Right hindlimb (tissue), 1 donor: Measurements from ENCODE around the gene AGO1.
"Not testable (repeated sequence)": the region's sequence is repeated elsewhere in the genome, so short reads cannot be mapped to it uniquely, and the experiment has no call there.

Source experiments
- DNase-seq: peaks from one replicate; pipeline ENCODE4 v3.0.0-alpha.2; 2018

Gene AGO1

DNA sequence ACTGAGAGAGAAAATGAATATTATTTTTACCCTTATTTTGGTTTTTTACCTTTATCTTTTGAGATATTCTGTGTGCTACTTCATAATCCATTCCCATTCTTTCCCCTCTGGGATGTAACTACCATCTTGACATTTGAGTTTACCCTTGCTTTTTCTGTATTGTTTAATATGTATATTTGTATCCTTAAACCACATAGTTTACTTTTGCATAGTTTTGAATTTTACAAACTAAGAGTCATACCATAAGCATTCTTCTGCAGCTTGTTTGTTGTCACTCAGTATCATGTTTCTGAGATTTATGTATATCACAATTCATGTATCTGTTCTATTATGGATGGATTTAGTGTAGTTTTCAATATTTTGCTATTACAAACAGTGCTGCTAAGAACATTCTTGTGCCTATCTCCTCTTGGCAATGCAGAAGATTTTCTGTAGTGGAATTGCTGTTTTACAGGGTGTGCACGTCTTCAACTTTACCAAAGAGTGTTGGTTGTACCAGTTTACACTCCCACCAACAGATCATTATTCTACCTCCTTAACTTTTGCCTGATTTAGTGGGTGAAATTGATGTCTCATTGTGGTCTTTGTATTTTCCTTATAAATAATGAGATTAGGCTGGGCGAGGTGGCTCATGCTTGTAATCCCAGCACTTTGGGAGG lies 12.2 kb upstream of the AGO1 start:
- no peak for DNase-seq

DNA sequence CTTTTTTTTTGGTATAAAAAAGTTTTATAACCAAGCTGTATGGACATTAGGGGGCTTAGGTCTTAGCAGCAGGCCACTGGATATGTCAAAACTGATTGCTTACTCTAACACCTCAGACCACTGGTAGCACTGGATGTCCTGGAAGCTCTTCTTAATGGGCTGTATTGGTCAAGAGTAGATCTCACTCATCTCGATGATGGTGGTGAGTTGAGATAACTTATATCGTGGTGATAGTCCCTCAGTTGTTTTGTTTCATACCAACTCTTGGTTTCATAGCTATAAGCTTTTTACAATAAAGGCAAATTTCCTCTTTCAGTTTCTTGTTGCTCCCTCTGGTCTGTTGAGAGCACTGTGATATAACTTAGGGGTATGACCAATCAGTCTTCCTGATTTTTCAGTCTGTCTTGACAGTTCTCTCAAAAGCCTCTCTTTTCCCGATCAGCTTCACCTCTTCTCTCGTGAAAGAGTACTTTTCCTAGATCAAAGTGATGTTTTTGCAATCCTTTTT lies 9.7 kb upstream of the AGO1 start:
- DNase-seq: no peak

DNA sequence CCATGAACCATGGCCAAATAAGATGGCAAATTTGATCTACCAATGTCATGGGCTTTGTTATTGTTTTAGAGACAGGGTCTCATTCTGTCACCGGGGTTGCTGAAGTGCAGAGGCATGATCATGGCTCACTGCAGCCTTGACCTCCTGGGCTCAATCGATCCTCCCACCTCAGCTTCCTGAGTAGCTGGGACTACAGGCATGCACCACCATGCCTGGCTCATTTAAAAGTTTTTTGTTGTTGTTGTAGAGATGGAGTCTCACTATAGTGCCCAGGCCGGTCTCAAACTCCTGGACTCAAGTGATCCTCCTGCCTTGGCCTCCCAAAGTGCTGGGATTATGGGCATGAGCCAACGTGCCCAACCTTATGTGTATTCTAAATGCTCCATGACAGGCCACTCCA lies 8.9 kb upstream of the AGO1 start:
- not testable (repeated sequence) for DNase-seq

DNA sequence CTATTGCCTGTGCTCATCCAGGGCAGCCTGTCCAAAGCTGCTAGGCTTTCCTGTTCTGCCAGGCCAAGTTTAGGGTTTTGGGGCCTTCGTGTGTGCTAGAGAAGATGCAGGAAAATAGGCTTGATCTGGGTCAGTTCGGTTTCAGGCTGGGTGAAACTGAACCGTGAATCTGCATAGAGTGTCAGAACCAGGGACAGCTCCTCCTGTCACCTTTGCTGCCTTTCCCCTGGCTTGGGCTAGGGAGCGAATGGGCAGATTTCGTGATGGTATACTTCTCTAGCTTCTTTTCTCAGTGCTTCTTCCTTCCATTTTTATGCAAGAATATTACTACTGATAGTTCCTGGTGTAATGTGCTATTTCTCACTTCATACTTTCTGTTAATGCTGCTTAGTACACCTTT lies 6.0 kb upstream of the AGO1 start:
- DNase-seq: no peak

DNA sequence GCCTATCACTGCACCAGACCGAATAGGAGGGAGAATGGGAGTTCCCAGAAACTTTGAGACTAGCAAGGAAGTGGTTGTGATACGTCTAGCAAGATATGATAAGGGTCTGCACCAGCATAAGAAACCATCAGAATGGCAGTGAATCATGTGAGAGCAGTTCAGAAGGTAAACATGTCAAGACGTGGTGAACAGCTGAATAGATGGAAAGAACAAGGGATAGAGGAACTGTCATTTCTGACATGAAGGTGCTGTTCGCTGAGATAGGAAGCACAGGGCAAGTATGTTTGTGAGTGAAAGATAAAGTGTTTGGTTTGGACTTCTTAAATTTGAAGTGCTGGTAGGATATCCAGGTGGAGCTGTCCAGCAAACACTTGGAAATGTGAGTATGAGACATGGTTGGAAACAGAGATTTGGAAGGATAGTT lies 1.1 kb upstream of the AGO1 start:
- no peak for DNase-seq

DNA sequence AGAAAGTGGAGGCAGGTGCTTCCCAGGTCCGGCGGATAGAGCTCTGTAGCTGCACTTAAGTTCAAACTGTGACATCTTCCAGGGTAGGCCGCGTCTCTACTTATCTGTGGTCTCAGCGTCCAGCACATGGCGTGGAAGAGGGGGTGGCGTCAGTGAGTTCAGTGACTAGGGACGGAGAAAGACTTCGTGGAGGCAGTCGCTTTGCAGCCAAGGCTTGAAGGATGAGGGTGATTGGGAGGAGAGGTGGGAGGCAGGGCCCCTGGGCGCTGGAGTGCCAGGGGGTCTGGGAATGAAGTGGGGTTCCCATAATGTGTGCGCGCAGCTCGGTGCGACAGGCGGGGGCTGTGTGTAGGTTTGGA lies 444 bp upstream of the AGO1 start:
- DNase-seq: no peak

DNA sequence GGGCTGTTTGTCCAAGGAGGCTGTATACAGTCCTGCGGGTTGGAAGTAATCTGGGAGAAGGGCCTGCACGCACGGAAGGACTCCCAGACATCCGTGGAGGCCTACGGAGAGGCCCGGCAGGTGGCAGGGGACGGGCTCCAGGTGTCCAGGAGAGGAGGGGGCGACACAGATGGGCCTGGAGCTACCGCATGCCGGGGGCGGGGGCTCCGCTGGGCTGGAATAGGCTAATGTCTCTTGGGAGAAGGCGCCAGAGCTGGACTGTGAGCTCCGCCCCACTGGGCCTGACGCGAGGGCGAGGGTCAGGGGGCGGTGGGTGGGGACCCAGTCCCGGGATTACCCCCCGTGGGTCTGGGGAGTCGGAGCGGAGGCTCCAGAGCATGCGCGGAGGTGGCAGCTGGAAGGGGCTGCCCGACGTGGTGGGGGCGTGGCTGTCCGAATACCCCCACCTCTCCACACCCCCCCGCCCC lies 659 bp downstream of the AGO1 start:
- peak; percentile 69 for DNase-seq

DNA sequence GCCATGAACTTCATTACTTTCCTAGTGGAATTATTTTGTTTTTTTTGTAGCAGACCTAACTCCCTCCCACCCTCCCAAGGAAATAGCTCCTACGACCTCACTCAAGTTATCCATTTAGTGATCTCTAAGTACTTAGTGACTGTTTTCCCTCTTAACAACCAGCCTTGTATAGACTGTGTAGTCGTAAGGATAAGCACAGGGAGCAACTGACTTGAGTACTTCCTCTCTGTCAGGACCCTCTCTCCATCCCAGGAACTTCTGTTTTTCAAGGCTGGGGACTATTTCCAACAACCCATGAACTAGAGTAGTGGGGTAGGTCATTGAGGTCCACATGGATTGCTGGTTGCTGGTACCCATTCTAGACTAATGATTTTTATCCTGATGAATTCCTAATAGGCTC lies 1.9 kb downstream of the AGO1 start:
- no peak for DNase-seq

DNA sequence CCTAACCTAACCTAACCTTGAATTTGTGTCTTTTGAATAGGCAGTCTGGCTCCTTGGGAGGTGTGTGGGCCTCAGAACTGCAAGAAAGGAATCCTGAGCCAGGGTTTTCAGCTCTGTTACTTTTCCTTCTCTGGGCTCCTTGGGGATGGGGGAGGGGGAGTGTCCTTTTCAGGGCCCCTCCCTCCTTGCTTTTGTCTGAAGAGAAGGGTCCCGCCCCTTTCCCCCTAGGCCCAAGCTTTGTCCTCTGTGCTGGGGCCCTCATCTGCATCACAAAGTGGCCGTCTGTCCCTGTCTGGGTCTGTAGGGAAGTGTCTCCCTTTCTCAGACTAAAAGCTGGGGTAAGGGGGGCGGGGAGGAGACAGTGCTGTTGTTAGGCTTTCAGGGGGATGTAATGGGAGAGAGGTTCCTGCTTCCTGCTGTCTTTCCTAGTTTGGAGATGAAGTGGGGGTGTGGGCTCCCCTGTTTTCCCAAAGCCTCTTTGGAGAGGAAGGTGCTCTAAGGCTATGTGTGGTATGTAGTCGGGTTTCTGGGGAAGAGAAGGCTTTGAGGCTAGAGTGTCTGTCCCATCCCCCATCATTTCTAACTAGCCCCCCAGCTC lies 3.1 kb downstream of the AGO1 start:
- peak; percentile 33 for DNase-seq

DNA sequence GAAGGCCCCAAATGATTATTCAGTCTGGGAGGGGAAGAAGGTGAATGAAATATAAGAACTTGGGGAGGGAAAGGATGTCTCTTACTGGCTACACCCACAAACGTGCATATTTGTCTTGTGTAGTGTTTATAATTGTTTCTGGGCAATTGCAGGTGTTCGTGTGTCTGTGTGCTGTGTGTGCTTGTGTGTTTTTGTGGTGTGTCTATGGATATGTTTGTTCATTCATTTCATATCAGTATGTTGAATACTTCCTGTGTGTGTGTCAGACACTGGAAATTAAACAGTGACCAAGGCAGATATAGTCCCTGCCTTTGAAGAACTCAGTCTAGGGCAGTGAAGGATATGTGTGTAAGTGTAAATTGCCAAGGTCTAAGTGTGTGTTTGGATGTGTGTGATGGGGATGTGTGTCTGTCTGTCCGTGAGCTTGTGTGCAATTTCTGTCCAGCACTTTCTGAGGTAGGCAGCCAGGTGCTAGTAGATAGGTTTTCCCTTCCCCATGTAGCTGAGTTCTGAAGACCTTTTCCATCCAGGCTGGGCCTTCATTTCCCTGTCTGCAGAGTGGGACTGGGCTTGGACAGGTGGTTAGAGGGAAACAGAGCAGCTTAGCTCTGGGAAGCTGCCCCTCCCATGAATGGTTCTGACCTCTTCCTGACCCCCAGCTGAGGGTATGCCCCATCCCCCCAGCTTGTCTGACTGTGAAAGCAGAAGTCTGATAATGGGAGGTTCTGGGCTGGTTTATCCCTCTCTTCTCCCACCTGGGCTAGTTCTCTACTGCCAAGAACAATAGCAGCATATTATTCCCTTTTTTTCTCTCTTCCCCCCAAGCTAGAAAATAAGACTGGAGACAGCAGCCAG lies 3.8 kb downstream of the AGO1 start:
- DNase-seq: no peak

DNA sequence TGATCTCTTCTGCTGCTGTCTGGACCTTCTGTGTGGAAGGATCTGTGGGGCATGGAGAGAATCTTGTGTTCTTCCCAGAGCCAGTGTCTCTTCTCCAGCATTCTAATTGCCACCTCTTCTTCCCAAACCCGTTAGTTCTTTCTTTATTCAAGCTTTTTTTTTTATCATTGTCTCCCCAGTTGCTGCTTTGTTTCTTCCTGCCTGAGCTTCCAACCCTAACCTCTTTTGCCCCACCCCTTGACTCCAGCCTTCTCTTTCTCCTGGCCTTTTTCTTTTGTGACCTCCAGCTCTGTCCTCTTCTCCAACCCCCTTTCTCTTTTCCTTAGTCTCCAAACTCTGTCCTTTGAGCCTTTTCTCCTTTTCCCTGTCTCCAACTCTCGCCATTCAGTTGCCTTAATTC lies 4.5 kb downstream of the AGO1 start:
- no peak for DNase-seq

DNA sequence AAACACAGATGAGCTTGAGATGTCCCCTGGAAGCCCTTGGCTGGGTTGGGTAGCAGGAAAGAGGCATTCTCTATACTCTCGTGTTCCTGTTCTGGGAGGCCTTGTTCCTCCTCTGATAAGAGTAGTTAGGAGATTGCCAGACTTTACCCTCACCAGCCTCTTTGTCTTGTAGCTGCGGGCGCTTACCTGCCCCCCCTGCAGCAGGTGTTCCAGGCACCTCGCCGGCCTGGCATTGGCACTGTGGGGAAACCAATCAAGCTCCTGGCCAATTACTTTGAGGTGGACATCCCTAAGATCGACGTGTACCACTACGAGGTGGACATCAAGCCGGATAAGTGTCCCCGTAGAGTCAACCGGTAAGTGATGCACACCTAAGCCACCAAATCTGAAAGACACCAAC lies 5.2 kb downstream of the AGO1 start:
- DNase-seq: no peak

DNA sequence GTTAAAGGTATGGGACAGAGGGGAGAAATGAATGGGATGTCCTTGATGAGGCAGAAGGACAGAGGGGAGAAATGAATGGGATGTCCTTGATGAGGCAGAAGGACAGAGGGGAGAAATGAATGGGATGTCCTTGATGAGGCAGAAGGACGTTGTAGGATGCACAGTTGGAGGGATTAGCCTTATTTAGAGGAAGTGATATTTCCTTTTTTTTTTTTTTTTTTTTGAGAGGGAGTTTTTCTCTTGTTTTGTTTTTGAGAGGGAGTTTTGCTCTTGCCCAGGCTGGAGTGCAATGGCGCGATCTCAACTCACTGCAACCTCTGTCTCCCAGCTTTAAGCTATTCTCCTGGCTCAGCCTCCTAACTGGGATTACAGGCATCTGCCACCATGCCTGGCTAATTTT lies 6.0 kb downstream of the AGO1 start:
- not testable (repeated sequence) for DNase-seq

DNA sequence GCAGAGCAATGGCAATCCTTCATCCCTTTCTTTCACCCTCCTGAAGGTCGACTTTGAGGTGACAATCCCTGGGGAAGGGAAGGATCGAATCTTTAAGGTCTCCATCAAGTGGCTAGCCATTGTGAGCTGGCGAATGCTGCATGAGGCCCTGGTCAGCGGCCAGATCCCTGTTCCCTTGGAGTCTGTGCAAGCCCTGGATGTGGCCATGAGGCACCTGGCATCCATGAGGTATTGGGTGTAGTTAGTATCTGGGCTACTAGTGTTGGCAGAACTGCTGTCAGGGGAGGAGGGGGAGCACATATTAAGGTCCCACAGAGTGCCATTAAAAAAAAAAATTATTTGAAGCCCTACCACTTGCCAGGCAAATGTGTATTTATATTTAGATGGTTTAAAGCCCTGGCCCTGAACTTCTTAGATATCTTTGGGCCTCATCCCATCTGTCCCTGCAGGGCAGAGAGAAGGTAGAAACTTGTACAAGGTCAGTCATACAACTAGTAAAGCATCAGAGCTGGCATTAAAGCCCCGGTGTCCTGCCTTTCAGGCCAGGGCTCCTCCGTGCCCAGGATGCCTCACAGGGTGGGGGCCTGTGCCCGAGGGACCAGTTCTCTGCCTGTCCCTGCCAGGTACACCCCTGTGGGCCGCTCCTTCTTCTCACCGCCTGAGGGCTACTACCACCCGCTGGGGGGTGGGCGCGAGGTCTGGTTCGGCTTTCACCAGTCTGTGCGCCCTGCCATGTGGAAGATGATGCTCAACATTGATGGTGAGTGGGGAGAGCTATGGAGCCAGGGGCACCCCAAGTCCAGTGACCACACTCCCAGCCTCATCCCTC lies 10.3 kb downstream of the AGO1 start:
- DNase-seq: no peak

DNA sequence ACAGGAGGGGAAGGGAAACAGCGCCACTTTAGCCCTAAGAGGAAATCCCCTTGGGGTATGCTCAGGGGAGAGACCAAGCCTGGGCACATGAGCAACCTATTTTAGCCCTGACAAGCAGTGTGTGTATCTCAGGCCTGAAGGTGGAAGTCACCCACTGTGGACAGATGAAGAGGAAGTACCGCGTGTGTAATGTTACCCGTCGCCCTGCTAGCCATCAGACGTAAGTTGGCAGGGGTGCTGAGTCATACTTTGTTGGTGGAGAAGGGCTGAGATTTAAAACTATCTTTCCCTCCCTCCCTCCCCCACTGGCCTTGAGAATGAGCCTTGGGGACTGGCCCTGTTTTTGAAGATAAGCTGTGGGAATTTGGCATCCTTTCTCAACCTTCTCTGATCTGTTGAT lies 11.2 kb downstream of the AGO1 start:
- DNase-seq: no peak

DNA sequence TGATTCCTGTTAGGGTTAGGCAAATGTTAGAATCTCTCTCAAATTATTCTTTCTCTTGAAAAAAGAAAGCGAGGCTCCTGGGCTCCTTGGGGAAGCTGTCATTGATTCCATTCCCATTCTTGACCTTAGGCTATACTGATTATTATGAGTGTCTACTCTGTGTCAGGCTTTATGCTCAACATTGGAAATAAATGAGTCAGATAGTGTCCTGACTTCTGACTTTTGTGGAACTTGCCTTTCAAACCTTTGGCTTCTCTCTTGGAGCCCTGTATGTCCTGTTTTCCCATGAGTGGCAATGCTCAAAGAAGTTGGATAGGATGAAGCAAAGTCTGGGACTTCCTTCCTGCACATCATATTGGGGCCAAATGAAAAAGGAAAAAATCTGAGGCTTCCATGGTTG lies 11.6 kb downstream of the AGO1 start:
- no peak for DNase-seq

DNA sequence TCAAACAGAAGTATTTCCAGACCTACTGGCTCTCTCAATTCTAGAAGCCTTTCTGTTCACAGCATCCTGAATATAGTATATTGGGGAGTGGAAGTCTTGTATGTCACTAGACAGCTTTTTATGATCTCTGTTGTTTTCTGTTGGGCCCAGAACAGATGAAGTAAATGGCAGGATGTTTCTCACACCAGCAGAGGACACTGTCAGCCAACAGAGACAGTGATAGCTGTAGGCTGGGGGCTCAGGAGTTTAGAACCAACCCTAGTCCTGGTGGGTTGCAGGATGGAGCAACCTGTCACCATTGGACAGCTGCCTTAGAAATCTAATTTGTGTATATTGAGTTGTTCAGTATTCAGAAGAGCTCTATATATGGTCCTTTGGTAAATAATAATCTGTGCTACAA lies 16.9 kb downstream of the AGO1 start:
- DNase-seq: no peak

DNA sequence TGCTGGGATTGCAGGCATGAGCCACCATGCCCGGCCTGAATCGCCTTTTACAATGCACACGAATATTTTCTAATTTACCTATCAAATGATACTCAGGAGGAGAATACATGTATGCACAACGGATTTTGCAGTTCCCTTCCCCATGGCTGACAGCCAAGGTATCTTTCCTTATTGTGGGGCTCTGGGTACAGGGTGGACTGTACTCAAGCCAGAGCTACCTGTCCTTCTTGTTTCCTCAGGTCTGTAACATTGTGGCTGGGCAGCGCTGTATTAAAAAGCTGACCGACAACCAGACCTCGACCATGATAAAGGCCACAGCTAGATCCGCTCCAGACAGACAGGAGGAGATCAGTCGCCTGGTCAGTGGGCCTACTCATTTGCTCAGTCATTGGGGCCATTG lies 18.2 kb downstream of the AGO1 start:
- no peak for DNase-seq

DNA sequence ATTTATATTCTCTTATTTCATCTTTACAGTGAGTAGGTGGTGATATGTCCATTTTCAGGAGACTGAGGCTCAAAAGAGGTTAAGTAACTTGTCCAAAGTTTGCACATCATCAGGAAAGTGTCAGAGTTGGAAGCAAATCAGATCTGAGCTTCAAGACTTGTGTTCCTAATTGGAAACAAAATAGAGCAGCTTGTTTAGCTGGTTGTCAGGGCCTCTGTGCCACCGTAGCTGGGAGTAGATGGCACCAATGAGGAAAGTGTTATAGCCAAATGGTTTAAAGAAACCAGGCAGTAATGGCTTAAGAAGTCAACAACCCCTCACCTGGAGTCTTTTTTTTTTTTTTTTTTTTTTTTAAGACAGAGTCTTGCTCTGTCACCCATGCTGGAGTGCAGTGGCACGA lies 19.7 kb downstream of the AGO1 start:
- no peak for DNase-seq

DNA sequence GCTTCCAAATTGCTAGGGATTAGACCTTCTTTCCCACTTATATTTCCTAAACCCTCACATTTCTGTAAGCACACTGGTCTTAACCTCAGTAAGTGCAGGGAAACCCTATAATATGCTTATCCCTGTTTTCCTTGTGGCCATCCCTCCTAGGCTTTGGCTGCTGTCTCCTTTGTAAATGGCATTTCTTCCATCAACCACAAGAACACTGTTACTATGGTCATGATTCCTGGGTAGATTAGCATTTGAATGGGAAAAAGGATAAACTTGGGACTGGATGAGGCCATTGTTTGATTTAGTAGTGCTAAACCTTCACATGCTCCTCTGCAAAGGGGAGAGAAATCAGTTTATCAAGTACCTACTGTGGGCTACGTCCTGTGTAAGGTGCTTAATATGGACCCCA lies 31.7 kb downstream of the AGO1 start:
- DNase-seq: no peak

DNA sequence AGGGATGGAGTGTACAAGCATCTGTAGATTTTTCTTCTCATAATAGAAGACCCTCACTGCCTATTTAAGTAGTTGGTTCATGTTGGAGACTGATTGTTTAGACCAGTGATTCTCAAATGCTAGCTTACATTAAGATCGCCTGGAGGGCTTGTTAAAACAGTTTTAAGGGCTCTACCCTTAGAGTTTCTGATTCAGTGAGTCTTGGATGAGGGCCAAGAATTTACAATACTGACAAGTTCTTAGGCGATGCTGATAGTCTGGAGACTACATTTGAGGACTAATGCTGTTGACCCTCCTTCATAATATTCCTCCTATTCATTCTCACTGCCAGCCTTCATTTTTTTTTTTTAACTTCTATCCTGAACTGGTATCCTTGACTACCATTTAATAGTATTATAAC lies 32.7 kb downstream of the AGO1 start:
- no peak for DNase-seq

DNA sequence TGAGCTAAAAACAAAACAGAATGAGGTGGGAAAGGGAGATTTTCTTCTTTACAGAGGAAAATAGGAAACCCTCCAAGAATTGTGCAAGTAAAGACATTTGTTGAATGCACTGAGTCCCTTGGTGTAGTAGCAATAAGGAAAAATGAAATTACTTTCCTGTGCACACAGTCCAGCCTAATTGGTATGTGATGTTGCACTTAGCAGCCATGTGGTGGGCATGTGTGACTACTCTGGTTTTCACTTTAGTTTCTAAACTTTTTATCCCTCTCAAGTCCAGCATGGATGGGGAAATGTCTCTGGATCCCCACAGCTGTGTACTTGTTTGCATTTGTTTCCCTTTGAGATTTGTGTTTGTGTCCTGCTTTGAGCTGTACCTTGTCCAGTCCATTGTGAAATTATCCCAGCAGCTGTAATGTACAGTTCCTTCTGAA lies 40.8 kb downstream of the AGO1 start:
- DNase-seq: peak; percentile 26

DNA sequence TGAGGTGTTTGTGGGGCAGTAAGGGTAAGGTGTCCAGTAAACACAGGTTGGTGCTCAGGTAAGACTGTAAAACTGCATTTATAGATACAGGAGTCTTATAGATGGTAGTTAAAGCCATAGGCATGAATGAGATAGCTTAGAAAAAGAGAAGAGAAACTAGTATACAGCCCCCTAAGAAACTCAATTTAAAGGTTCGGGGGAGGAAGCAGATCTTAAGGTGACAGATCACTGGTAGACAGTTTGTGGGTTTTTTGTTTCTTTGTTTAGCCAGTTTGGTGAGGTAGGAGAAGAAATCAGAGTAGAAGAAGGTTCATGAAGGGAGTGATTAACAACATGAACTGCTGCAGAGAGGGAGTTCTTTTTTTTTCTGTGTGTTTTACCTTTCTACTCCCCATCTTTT lies 41.8 kb downstream of the AGO1 start:
- no peak for DNase-seq
